Caco-2 (cell line): ENCODE measurements around the gene PCBP4. TPM values are rescaled to one million over a fixed set of nuclear protein-coding genes. Genes with fewer than 3 reads are reported as not detected.

Experiments
- BruUV-seq: library from RNA; stranded (reverse); fragments of 400-500 nt; replicated peaks from 2 replicates; lab custom pipeline; 2021; lab: Mats Ljungman, UMichigan
- CTCF ChIA-PET: fragments of 300-600 bp; sonication (Branson Sonifier 250); formaldehyde crosslinking; loops from one replicate; lab custom pipeline; 2022; ENCODE audit warnings: antibody characterized with exemption; lab: Charles Lee
- POLR2A ChIA-PET: fragments of 300-600 bp; sonication (Branson Sonifier 250); formaldehyde crosslinking; loops from one replicate; lab custom pipeline; 2022; ENCODE audit warnings: antibody characterized with exemption; lab: Charles Lee
- DNase-seq, 2 experiments: peaks; one replicate each; pipeline versions ENCODE4 v3.0.0 to v3.0.0-alpha.2; 2020 to 2022
- H3K27me3 ChIP-seq: replicated peaks from 2 replicates; pipeline ENCODE4 v1.6.0; 2011; ENCODE audit warnings: low read length; ENCODE audit not compliant: control insufficient read depth, insufficient read depth
- H3K36me3 ChIP-seq: 2 replicates; pipeline ENCODE4 v1.5.1; 2011; ENCODE audit warnings: low read length; ENCODE audit not compliant: control insufficient read depth, insufficient read depth
- H3K4me1 ChIP-seq: fragments of 250-450 bp; sonication (Bioruptor Pico); 2 replicates; pipeline ENCODE4 v1.5.1; 2020; ENCODE audit warnings: mild to moderate bottlenecking
- H3K4me3 ChIP-seq: 2 replicates; pipeline ENCODE4 v1.5.1; 2011; ENCODE audit warnings: low read depth, mild to moderate bottlenecking, control low read depth, low read length
- H3K9me3 ChIP-seq: fragments of 250-450 bp; sonication (Bioruptor Pico); 2 replicates; pipeline ENCODE4 v1.5.1; 2020; ENCODE audit warnings: mild to moderate bottlenecking, moderate library complexity
- H3K27ac Mint-ChIP-seq: one replicate; pipeline ENCODE4 v1.8.0; 2022; ENCODE audit warnings: mixed read lengths; ENCODE audit not compliant: unreplicated experiment
- H3K27me3 Mint-ChIP-seq: one replicate; pipeline ENCODE4 v1.8.0; 2022; ENCODE audit warnings: mixed read lengths; ENCODE audit not compliant: insufficient read depth, unreplicated experiment
- H3K36me3 Mint-ChIP-seq: one replicate; pipeline ENCODE4 v1.8.0; 2022; ENCODE audit warnings: mild to moderate bottlenecking, mixed read lengths; ENCODE audit not compliant: insufficient read depth, unreplicated experiment
- H3K4me1 Mint-ChIP-seq: one replicate; pipeline ENCODE4 v1.8.0; 2022; ENCODE audit warnings: low read depth, mixed read lengths; ENCODE audit not compliant: unreplicated experiment
- H3K4me3 Mint-ChIP-seq: one replicate; pipeline ENCODE4 v1.8.0; 2022; ENCODE audit warnings: mild to moderate bottlenecking, moderate library complexity, mixed read lengths; ENCODE audit not compliant: unreplicated experiment
- H3K9me3 Mint-ChIP-seq: one replicate; pipeline ENCODE4 v1.8.0; 2022; ENCODE audit warnings: mixed read lengths; ENCODE audit not compliant: unreplicated experiment
- intact Hi-C: fragments of 100-400 bp; cut with micrococcal nuclease; formaldehyde crosslinking; loops from one replicate; pipeline ENCODE4 v1.10.0; 2022; ENCODE audit not compliant: unreplicated experiment
- total RNA-seq: library from RNA; stranded (reverse); gene quantifications from 2 replicates; pipeline ENCODE4 v1.2.3, GENCODE V29; 2022
- TF ChIP-seq, protein P1 (sequence below), 2 experiments: fragments of 200-600 bp in 1 of 2; IDR thresholded peaks; 1 replicate in 1 of 2; 2 replicates in 1 of 2; pipeline versions ENCODE4 v1.5.1 to v1.8.0; 2011 to 2022; ENCODE audit warnings: antibody characterized with exemption in 1 of 2, control low read depth in 1 of 2, inconsistent platforms in 1 of 2, low read depth in 1 of 2, low read length in 1 of 2, mild to moderate bottlenecking in 1 of 2, moderate library complexity in 1 of 2; ENCODE audit not compliant: insufficient read depth in 1 of 2, severe bottlenecking in 1 of 2, unreplicated experiment in 1 of 2

PCBP4 gene
- total RNA-seq, 1 experiment from 2014 or later: 46.5 TPM

DNA sequence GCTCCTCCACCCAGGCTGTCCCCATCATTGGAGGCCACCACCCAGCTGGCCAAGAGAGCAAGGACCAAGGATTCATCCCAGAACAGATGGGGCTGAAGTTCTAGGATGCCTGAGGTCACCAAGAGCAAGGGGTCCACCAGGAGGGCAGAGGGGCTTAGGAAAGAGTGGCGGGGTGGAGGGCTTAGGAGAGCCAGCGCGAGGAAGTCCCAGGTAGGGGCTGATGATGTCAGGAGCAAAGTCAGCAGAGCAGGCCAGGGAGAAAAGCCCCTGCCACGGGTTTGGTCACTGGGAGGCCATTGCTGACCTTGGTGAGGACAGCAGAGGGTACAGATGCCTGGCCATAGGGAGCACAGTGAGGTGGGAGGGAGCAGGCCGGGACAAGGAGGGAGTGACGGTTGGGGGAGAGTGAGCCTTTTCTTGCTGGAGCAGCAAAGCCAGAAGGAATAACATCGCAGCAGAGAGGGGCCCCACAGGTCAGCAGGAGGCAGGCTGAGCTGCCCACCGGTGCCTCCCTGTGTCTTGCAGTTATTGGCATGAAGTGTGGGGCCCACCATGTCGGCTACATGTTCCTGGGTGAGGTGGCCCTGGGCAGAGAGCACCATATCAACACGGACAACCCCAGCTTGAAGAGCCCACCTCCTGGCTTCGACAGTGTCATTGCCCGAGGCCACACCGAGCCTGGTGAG is 19.9 kb downstream of the PCBP4 start:
- peaks cover 2% of the 10 kb centered on the region for H3K27me3 Mint-ChIP-seq

DNA sequence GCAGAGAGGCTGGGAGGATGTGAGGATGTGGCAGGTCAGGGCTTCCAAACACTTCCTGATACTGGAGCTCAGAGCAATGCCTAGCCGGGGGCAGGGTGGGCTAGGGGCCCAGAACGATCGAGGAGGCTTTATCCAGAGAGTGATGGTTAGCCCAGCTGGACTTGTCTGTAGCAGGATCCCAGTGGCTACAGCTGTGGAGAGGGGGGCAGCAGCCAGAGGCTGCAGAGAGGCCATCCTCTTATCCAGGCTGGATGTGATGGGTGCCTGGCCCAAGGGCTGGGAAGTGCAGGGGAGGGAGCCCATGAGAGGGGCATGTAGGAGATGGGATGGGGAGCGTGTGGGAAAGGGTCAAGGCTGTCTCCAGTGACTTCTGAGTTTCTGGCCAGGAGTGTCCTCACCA is 20.5 kb downstream of the PCBP4 start:
- intact Hi-C loops: no loop called here
- no peaks in the 10 kb centered on the region for H3K27me3 Mint-ChIP-seq
- Histone ChIP-seq H3K4me3 (no peak overlapping the region), H3K27me3 (no peaks in the 10 kb centered on the region), H3K4me1 (peaks cover 8% of the 10 kb centered on the region), H3K36me3 (no peaks in the 10 kb centered on the region), H3K9me3 (no peaks in the 10 kb centered on the region)
- no peaks in the 10 kb centered on the region for H3K9me3 Mint-ChIP-seq
- H3K4me3 Mint-ChIP-seq: no peak overlapping the region
- no peaks in the 10 kb centered on the region for H3K36me3 Mint-ChIP-seq
- ChIA-PET POLR2A (no interaction called here), CTCF (no interaction called here)
- DNase-seq: no peak
- no peak overlapping the region for H3K27ac Mint-ChIP-seq
- no TSS peak for BruUV-seq
- TF ChIP-seq, protein P1, sequence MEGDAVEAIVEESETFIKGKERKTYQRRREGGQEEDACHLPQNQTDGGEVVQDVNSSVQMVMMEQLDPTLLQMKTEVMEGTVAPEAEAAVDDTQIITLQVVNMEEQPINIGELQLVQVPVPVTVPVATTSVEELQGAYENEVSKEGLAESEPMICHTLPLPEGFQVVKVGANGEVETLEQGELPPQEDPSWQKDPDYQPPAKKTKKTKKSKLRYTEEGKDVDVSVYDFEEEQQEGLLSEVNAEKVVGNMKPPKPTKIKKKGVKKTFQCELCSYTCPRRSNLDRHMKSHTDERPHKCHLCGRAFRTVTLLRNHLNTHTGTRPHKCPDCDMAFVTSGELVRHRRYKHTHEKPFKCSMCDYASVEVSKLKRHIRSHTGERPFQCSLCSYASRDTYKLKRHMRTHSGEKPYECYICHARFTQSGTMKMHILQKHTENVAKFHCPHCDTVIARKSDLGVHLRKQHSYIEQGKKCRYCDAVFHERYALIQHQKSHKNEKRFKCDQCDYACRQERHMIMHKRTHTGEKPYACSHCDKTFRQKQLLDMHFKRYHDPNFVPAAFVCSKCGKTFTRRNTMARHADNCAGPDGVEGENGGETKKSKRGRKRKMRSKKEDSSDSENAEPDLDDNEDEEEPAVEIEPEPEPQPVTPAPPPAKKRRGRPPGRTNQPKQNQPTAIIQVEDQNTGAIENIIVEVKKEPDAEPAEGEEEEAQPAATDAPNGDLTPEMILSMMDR (IDR thresholded peaks at IDR 0.05; ENCODE audit: insufficient read depth in 1 of 2, low read depth in 1 of 2, low read length in 1 of 2, severe bottlenecking in 1 of 2, unreplicated experiment in 1 of 2): no peak
- H3K4me1 Mint-ChIP-seq: no peaks in the 10 kb centered on the region

More for the DNA sequence above, 19.9 kb downstream of the PCBP4 start:
- Mint-ChIP-seq H3K4me3 (no peak overlapping the region), H3K4me1 (no peaks in the 10 kb centered on the region), H3K27ac (no peak overlapping the region), H3K9me3 (no peaks in the 10 kb centered on the region), H3K36me3 (no peaks in the 10 kb centered on the region)
- intact Hi-C loops: no loop called here
- peaks cover 7% of the 10 kb centered on the region for H3K4me1 ChIP-seq
- ChIA-PET POLR2A (no interaction called here), CTCF (no interaction called here)
- TF ChIP-seq, protein P1 (IDR thresholded peaks at IDR 0.05; ENCODE audit: insufficient read depth in 1 of 2, low read depth in 1 of 2, low read length in 1 of 2, severe bottlenecking in 1 of 2, unreplicated experiment in 1 of 2): no peak
- DNase-seq: no peak
- no peaks in the 10 kb centered on the region for H3K9me3 ChIP-seq
- BruUV-seq: no TSS peak
- H3K36me3 ChIP-seq: no peaks in the 10 kb centered on the region
- no peak overlapping the region for H3K4me3 ChIP-seq
- no peaks in the 10 kb centered on the region for H3K27me3 ChIP-seq

DNA sequence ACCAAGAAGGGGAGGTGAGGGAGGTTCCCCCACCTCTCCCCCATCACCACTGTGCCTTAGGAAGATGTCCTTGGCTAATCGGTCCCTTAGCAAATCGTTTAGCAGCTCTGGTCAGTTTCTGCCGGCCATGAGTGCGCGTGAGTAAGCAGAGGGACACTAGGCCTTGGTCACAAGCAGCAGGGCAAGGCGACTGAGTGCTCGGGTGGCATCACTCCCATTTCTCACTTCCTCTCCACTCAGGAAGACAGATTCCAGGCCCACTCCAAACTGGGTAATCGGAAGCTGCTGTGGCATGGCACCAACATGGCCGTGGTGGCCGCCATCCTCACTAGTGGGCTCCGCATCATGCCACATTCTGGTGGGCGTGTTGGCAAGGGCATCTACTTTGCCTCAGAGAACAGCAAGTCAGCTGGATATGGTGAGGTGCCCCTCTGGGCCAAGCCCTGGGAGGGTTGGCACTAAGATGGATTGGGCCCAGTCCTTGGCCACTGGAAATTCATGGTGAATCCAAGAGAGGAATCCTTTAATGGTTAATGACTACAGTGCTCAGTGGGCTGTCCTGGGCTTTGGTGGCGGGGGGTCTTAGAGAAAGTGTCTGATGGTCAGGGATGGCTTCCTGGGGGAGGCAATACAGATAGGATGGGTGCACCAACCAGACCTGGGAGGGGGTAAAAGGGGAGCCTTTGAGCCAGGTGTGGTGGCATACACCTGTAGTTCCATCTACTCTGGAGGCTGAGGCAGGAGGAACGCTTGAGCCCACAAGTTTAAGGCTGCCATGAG is 21.1 kb downstream of the PCBP4 start:
- TF ChIP-seq, protein P1 (IDR thresholded peaks at IDR 0.05; ENCODE audit: insufficient read depth in 1 of 2, low read depth in 1 of 2, low read length in 1 of 2, severe bottlenecking in 1 of 2, unreplicated experiment in 1 of 2): no peak
- Mint-ChIP-seq H3K36me3 (no peaks in the 10 kb centered on the region), H3K4me1 (no peaks in the 10 kb centered on the region), H3K27me3 (no peaks in the 10 kb centered on the region), H3K27ac (no peak overlapping the region), H3K4me3 (no peak overlapping the region), H3K9me3 (no peaks in the 10 kb centered on the region)
- intact Hi-C loops: no loop called here
- Histone ChIP-seq H3K4me1 (peaks cover 8% of the 10 kb centered on the region), H3K27me3 (no peaks in the 10 kb centered on the region), H3K4me3 (no peak overlapping the region), H3K36me3 (no peaks in the 10 kb centered on the region), H3K9me3 (no peaks in the 10 kb centered on the region)
- ChIA-PET CTCF (no interaction called here), POLR2A (no interaction called here)
- no TSS peak for BruUV-seq
- DNase-seq: no peak
